ENCODE data around the gene ADGRB2.
A peak's percentile ranks its signal among the peaks of the same experiment; 100 is the strongest.

ADGRB2 gene

GRCh38 chr1:31782421-31783410 is 18.6 kb upstream of the ADGRB2 start:
- no peak for DNase-seq (ENCODE audit: low read depth)

- DNase-seq (ENCODE audit: low read depth): no peak
Observed at GRCh38 chr1:31781756-31782371, 17.7 kb upstream of the ADGRB2 start.

DNA sequence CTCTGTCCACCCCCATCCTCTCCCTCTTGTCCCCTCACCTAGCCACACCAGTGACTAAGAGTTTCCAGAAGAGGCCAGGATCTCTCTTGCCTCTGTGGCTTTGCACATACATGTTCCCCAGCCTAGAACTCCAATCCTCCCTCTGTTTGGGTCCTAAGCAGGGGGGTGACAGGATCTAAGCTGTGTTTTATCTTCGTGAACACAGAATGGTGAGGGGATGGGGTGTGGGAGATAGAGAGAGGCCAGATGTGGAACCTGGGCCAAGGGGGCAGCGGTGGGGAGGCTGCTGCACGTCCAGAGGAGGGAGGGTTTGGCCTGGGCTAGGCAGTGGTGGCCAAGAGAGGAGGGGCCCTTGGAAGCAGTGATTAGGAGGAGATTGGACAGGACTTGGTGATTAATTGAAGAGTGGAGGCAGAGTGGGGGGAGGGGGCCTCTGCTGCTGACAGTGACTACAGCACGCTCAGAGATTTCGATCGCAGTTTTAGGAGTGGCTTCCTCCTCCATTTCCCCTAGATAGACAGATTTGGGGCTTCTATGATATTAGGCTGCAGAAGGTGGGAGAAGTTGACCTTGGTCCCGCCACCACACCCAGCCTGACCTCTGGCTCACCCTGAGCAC is 17.1 kb upstream of the ADGRB2 start:
- no peak for DNase-seq (ENCODE audit: low read depth)

DNA sequence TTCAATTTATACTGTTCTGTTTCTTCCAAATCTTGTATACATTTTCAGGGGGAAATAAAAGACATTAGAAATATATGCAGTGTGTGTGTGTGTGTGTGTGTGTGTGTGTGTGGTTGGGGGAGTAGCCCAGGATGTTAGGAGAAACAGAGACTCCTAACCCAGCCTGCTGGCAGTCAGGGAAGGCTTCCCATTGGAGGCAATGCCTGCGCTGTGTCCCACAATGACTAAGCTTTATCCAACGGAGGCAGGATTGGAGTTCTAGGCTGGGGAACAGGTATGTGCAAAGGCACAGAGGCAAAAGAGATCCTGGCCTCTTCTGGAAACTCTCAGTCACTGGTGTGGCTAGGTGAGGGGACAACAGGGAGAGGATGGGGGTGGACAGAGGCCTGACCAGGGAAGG is 16.5 kb upstream of the ADGRB2 start:
- no peak for DNase-seq (ENCODE audit: low read depth)

DNA sequence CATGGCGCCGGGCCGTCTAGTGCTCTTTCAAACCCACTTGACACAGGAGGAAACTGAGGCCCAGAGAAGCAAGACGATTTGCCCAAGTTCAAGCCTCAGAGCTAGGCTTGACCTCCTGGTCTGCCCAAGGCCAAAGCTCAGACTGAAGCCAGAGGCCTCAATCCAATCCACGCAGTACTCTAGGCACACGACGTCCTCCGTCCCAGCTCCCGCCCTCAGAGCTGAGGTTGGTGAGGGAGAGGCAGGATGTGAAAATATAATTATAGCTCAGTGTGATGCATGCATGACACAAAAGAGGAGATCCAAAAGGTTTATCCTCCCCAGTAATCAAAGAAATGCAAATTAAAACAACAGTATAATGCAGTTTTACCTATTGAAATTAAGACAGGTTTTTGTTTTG is 15.5 kb upstream of the ADGRB2 start:
- DNase-seq (ENCODE audit: low read depth): no peak

- no peak for DNase-seq (ENCODE audit: low read depth)
Observed at GRCh38 chr1:31778763-31779488, 14.8 kb upstream of the ADGRB2 start.

DNA sequence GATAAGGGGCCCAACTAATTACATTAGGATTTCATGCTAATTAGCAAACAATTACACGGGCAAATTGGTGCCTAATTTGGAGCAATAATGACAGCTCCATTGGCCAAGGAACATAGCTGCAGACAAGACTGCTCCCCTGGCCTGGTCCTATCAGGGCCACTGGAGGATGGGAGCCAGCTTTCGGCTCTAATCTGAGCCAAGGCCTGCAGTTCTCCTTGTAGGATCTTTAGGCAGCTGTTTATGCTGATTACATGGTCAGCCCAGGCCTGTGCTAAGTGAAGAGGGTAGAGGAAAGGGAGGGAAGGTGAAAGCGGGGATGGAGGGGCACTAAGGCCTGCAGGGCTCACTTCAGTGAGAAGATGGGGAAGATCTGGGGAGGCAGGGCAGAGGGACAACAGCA is 12.4 kb upstream of the ADGRB2 start:
- DNase-seq (ENCODE audit: low read depth): no peak

GRCh38 chr1:31776032-31776431 is 11.9 kb upstream of the ADGRB2 start:
- DNase-seq (ENCODE audit: low read depth): no peak

DNA sequence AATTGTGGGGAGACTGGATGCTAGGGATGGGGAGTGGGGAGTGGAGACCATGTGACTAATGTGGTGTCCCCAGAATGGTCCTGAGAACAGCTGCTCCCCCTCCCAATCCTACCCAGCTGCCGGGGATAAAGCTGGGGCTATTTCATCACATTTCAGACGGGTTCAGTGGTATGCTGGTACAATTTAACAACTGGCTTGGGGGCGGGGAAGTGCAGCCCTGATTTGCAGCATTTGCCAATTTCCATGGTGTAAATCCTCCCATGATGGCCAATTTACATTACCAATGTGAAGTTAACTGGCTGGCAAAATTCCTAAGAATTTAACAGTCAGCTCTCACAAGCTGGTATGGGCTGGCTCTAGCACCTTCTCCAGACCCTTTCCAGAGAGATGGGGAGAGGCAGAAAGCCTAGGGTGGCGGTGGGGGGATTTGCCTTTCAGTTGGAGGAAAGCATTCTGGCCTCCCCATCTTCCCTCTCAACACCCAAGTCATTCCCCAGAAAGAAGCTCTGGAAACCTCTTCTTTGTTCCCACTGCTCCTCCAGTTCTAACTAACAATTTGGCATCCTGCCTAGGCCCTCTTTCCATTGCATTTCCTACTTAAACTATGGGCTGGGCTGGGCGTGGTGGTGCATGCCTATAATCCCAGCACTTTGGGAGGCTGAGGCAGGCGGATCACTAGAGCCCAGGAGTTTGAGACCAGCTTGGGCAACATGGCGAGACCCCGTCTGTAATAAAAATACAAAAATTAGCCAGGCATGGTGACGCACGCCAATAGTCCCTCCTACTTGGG is 11.3 kb upstream of the ADGRB2 start:
- DNase-seq (ENCODE audit: low read depth): no peak

DNA sequence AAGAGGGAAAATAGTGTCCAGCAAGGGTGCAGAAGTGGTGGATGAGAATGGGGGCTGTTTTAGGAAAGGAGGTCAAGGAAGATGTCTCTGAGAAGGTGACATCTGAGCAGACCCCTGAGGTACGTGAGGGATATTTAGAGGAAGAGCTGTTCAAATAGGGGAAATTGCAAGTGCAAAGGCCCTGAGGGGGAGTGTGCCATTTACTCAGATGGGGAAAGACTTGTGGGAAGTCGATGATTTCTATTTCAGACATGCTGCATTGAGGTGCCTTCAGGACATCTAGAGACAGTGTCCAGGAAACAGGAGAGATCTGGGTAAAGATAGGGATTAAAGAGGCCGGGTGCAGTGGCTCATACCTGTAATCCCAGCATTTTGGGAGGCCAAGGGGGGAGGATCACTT is 10.4 kb upstream of the ADGRB2 start:
- DNase-seq (ENCODE audit: low read depth): no peak

GRCh38 chr1:31773861-31774260 is 9.7 kb upstream of the ADGRB2 start:
- no peak for DNase-seq (ENCODE audit: low read depth)

- no peak for DNase-seq (ENCODE audit: low read depth)
Observed at GRCh38 chr1:31772669-31773248, 8.6 kb upstream of the ADGRB2 start.

DNA sequence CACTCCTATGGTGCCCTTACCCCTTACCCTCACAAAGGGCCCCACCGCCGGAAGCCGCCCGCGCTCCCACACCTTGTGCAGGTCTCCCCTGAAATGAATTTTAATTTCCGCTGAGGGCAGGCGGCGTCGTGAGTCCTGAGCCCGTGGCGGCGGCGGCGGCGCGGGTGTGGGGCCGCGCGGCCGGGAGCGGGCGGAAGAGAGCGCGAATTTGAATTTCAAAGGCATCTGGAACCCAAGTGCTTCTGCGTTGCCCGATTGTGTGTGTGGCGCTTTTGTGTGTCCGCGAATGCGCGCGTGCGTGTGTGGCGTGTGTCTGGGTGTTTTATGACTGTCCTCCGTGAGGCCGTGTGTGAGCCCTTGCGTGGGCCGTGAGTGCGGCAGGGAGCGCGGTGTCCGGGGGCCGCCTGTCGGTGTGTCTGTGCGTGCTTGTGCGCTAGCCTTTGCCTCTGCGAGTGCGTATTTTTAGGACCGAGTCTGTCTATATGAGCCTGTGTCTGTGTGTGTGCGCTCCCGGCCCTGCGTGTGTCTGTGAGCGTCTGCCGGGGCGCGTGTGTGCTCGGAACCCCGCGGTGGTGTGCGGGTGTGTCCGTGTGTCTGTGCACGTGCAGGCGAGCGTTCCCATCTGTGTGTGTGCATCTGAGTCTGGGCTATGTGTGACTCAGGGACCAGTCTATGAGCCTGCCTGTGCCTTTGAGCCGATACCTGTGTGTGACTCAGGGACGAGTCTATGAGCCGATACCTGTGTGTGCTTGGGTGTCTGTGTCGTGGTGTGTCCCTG is 7.9 kb upstream of the ADGRB2 start:
- DNase-seq (ENCODE audit: low read depth): peak; percentile 27

GRCh38 chr1:31769720-31770390 is 5.7 kb upstream of the ADGRB2 start:
- DNase-seq (ENCODE audit: low read depth): no peak

GRCh38 chr1:31768939-31769704 is 5.0 kb upstream of the ADGRB2 start:
- DNase-seq (ENCODE audit: low read depth): no peak

DNA sequence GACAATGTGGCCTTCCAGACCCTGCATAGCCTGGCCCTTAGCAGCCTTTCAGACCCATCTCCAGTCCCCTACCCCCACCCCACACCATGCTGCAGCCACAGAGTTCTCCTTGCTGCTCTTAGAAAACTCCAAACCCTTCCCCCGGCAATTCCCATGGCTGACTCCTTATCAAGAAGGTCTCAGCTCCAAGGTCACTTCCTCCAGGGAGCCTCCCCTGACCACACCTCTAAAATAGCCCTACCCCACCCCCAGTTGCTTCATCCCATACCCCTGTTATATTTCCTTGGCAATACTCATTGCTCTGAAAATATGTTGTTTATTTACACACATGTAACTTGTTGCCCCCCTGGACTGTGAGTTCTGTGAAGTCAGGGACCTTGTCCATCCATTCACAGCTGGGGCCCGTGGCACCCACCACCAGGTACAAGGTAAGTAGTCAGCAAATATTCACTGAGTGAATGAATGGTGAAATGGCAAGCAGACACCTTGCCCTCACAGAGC is 4.3 kb upstream of the ADGRB2 start:
- no peak for DNase-seq (ENCODE audit: low read depth)

DNA sequence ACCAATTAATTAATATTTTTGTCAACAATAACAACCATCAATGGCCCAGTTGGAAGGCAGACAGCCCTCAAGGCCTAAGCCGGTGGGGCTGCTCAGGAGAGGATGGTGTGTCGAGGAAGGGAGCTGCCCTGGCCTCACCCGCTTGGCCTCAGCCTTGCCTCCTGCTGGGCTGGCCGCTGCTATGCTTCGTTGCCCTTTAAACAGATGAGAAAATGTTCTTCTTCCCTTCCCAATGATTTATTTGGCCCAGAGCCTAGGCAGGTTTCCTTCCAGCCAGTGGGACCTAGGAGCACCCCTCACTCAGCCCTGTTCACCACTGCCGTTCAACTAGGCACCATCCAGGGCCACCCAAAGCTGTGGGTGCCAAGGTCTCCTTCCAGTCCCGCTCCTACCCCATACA is 3.1 kb upstream of the ADGRB2 start:
- no peak for DNase-seq (ENCODE audit: low read depth)

DNA sequence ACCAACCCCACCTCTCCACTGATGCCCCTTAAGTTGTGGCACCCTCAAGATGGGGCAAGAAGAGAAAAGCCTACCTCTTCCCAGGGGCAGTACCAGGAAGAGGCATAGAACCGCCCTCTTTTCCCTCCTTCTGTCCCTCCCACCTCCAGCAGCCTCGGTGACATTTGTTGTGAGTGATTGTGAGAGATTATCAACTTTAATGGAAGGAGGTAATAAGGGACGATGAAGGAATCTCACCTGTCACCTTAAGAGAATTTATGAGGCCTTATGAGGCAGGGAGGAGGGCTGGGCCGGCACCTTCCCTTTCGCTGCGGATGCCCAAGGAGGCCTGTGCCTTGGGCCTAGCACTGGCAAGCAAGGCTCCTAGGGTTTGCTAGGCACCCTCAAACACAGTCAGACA is 1.4 kb upstream of the ADGRB2 start:
- DNase-seq (ENCODE audit: low read depth): no peak

GRCh38 chr1:31765041-31765467 is 914 bp upstream of the ADGRB2 start:
- DNase-seq (ENCODE audit: low read depth): no peak
